ENCODE results near the gene MMP25.
"Not testable (repeated sequence)": the region's sequence is repeated elsewhere in the genome, so short reads cannot be mapped to it uniquely, and the experiment has no call there.

MMP25 gene

GRCh38 chr16:3030222-3031212 is 15.8 kb upstream of the MMP25 start:
- no peak for DNase-seq (ENCODE audit: low read depth in 2 of 2)

- no peak for DNase-seq (ENCODE audit: low read depth in 2 of 2)
Observed at GRCh38 chr16:3032624-3033023, 13.7 kb upstream of the MMP25 start.

- no peak for DNase-seq (ENCODE audit: low read depth in 2 of 2)
Observed at GRCh38 chr16:3035289-3035971, 10.9 kb upstream of the MMP25 start.

GRCh38 chr16:3035972-3036725 is 10.2 kb upstream of the MMP25 start:
- no peak for DNase-seq (ENCODE audit: low read depth in 2 of 2)

GRCh38 chr16:3036726-3037315 is 9.5 kb upstream of the MMP25 start, which contains the start of gene BICDL2:
Gene BICDL2, minus strand, starts transcription at chr16:3036944. Its CDS starts 1,448 bp downstream, at chr16:3035496.
- DNase-seq (ENCODE audit: low read depth in 2 of 2): no peak

- DNase-seq (ENCODE audit: low read depth in 2 of 2): no peak
Observed at GRCh38 chr16:3038256-3038655, 8.1 kb upstream of the MMP25 start.

- DNase-seq (ENCODE audit: low read depth in 2 of 2): no peak
Observed at GRCh38 chr16:3038896-3039295, 7.5 kb upstream of the MMP25 start.

GRCh38 chr16:3042376-3042775 is 4.0 kb upstream of the MMP25 start:
- no peak for DNase-seq (ENCODE audit: low read depth in 2 of 2)

- DNase-seq (ENCODE audit: low read depth in 2 of 2): no peak
Observed at GRCh38 chr16:3044708-3045107, 1.7 kb upstream of the MMP25 start.

- DNase-seq (ENCODE audit: low read depth in 2 of 2): no peak
Observed at GRCh38 chr16:3046641-3047386, 453 bp downstream of the MMP25 start.

- no peak for DNase-seq (ENCODE audit: low read depth in 2 of 2)
Observed at GRCh38 chr16:3047387-3047720, 993 bp downstream of the MMP25 start.

GRCh38 chr16:3049921-3050481 is 3.6 kb downstream of the MMP25 start:
- no peak for DNase-seq (ENCODE audit: low read depth in 2 of 2)

- no peak for DNase-seq (ENCODE audit: low read depth in 2 of 2)
Observed at GRCh38 chr16:3050487-3050886, 4.1 kb downstream of the MMP25 start.

GRCh38 chr16:3051009-3051408 is 4.6 kb downstream of the MMP25 start:
- no peak for DNase-seq (ENCODE audit: low read depth in 2 of 2)

GRCh38 chr16:3051494-3051893 is 5.1 kb downstream of the MMP25 start:
- no peak for DNase-seq (ENCODE audit: low read depth in 2 of 2)

GRCh38 chr16:3052571-3053329 is 6.4 kb downstream of the MMP25 start:
- DNase-seq (ENCODE audit: low read depth in 2 of 2): not testable (repeated sequence)

- not testable (repeated sequence) for DNase-seq (ENCODE audit: low read depth in 2 of 2)
Observed at GRCh38 chr16:3053330-3053710, 7.0 kb downstream of the MMP25 start.

- no peak for DNase-seq (ENCODE audit: low read depth in 2 of 2)
Observed at GRCh38 chr16:3054965-3055733, 8.8 kb downstream of the MMP25 start.

GRCh38 chr16:3055734-3056115 is 9.4 kb downstream of the MMP25 start:
- not testable (repeated sequence) for DNase-seq (ENCODE audit: low read depth in 2 of 2)

Data from stimulated activated CD4-positive, alpha-beta T cell treated with anti-CD3 and anti-CD28 coated beads, Interleukin-1b, Interleukin-23, amount 100 ng/mL, for 1 hour (primary cell).